GM19193 (cell line): Measurements from ENCODE around the gene ZFP91.

Experiments
- POLR2A ChIP-seq: IDR thresholded peaks from 4 replicates; pipeline ENCODE4 v1.6.1; 2011; ENCODE audit not compliant: insufficient read depth, insufficient read length; ENCODE audit errors: extremely low read depth

ZFP91 gene

GRCh38 chr11:58659404-58659803 is 80.5 kb downstream of the ZFP91 start:
- no peak for TF ChIP-seq POLR2A

DNA sequence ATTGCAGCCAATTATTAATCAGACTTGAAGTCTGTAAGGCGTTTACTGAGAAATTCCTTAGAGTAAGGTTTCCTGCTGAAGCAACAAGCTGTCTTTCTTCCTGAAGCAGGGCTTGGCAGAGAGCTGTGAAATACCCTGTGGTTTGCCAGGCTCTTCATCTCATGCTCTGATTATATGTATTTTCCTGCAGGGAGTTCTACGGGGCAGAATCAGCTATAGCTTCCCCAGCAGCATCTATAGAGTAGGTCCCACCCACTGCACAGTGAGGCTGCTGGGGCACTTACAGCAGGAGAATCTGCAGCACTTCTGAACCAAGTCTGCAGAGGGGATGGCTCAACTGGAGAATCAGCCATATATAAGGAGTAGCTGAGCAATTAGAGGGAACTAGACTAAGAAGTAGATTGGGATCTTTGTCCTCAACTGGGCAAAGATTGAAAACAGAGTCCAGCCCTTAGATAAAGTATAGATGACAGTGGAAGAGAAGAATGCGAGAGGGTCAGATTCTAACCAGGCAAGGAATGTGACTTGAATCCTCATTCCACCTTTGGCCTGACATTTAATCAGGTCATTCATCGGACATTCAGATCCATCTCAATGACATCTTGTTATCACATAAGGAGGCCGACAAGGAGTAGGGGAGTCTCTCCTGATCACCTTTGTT is 81.2 kb downstream of the ZFP91 start:
- no peak for TF ChIP-seq POLR2A
